Bone marrow (tissue), 2 donors: Measurements from ENCODE around the gene ATPAF2.
A peak's percentile ranks its signal among the peaks of the same experiment; 100 is the strongest.
"Not testable (repeated sequence)": the region's sequence is repeated elsewhere in the genome, so short reads cannot be mapped to it uniquely, and the experiment has no call there.

Experiments used
- DNase-seq, 2 donors: peaks; one replicate each; lab custom pipeline; 2025; lab: John Stamatoyannopoulos, UW

Gene ATPAF2

DNA sequence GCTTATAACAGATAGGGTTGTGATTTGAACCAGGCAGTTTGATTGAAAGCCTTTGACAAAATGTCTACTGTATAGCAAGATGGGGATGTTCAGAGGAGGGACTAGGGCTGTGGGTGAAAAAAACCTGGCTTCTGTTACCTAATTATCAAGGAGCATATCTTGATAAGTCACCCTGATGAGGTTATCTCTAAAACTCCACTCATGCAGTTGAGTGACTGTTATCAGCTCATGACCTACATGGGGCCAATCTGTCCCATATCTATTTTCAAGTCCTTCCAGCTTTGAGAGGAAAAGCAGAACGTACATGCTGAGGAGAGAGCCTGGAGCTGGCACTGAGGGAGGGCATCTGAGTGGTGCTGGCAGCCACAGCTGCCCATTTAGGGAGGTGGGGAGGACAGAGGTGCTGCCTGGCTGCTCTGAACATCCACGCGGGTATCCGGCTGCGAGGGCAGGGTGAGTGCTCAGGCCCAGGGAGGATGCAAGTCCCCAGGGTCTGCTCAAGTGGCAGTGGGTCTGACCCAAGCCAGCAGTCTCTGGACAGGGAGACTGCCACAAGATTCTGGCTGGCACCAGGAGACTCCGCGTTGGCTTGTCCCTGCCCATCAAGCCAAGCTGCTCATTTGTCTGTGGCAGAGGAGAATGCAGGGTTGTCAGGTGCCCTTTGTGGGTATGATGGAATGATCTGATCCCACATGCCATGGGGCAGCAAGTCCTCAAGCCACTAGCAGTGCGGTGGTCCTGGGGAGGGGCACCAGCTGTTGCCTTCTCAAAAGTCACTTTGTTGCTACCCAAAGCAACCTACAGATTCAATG lies 29.2 kb downstream of the ATPAF2 start:
- DNase-seq = no peak

DNA sequence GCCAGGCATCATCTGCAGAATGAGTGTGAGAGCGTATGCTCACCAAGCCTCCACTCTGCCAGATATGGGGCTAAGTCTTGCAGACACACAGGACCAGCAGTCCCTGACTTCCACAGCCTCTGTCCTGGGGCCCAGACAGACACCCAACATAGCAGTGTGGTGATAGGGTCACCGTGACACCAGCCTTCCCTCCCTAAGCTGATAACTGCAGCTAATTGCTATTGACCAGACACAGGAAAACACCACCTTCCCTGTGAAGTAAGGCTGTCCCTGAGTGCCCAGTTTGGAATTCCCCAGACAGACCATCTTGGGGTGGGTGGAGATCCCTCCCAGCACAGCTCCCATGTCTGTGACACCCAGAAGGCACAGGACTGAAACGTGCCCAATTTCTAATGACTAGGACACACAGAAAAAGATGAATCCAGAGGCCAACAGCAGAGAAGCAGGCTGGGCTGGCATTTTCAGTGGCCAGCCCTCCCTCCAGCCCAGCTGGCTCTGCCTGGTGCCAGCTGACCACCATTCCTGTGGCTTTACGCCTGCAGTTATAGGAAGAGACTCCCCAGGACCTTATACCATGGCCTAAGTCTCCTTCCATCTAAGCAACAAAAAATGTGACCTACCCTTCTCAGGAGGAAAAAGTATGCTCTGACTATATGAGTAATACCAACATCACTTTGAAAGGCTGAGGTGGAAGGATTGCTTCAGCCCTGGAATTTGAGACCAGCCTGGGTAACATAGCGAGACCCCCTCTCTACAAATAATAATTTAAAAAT lies 30.3 kb downstream of the ATPAF2 start:
- DNase-seq = no peak

DNA sequence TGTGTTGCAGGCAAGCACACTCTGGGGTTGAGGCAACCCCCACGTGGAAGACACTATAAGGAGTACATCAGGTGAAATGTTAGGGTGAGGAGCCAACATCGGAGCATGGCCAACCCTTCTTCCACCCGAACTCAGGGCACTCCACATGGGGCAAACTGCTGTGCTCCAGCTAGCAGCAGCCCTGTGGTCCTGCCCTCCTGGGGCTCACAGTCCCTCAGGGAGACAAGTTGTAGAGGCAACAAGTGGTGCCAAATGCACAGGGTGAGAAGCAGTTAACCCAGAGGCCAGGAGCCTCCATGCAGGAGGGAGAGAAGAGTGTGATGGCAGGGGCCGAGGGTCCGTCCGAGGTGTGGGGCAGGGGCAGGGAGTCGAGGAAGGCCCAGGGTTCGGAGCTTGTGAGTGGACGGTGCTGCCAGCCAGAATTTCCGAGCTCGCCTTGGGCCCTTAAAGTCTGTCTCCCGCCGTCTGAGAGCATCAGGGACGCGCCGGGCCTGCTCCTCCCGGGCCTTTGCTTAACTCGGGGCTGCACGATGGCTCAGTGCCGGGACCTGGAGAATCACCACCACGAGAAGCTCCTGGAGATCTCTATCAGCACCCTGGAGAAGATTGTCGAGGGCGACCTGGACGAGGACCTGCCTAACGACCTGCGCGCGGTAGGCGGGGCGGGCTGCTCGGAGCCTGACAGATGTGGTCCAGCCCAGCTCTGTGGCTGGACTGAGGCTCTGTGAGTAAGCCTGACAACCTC lies 32.3 kb downstream of the ATPAF2 start:
- no peak for DNase-seq

DNA sequence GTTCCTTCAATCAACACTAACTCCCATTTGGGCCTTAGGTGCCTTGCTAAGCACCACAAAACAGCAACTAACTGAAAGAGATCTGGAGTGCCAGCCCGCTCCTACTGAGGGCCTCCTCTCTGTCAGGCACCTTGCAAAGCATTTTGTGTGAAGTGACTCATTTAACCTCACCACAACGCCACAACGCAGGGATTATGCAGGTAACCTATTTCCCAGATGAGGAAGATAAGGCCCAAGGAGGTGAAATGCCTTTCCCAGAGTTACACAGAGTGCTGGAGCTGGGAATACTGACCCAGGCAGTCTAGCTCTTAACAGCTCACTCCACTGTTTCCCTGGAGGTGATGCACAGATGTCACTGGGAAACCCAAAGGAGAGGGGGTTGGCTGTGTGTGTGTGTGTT lies 33.5 kb downstream of the ATPAF2 start:
- DNase-seq = no peak

DNA sequence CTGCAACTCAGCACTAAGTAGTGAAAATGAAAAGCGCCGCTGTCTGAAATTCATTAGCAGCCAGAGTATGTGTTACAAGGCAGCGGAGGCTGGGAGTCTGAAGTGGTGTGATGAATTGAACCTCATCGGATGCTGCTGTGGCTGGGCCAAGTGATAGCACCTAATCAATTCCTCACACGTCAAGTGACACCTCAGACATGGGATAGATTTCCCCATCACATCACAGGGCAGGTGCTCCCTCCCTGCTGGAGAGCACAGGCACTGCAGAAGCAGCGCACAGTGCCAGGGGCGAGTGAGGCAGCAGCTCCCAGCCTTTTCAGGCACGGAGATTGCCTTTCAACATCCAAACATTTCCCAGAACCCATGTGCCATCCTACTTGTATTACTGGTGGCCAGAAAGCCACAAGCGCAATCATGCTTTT lies 34.1 kb downstream of the ATPAF2 start:
- no peak for DNase-seq

DNA sequence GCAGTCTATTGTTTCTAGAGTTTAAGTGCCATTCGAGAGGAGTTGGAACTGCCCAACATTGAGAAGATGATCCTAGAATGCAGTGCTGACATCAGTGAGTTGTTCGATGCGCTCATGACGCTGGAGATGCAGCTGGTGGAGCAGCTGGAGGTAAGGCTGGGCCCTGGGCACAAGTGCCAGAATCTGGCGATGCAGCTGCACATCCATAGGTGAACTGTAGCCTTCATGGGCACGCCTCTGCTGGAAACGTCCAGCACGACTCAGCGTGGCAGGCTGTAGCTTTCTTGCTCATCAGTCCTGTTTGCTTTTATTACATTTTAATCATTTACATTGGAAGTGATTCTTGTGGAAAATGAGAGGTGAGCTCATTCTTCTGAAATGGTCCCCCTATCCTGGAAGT lies 34.6 kb downstream of the ATPAF2 start:
- no peak for DNase-seq

DNA sequence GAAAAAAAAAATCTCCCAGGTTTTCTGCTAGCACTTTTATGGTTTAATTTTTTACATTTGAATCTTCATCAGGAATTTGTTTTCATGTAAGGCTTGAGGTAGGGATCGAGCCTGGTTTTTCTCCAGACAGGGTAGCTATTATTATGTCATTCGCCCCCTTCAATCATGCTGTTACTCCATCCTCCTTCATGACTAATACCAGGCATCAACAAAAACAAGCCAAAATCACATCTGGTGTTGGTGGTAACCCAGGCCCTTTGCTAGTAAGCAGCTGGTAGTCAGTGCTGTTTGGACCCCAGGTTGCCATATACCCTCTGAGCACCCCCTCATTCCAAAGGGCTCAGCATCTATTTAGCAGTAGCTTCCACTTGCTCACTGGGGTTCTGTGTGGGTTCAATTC lies 36.8 kb downstream of the ATPAF2 start:
- DNase-seq = no peak

DNA sequence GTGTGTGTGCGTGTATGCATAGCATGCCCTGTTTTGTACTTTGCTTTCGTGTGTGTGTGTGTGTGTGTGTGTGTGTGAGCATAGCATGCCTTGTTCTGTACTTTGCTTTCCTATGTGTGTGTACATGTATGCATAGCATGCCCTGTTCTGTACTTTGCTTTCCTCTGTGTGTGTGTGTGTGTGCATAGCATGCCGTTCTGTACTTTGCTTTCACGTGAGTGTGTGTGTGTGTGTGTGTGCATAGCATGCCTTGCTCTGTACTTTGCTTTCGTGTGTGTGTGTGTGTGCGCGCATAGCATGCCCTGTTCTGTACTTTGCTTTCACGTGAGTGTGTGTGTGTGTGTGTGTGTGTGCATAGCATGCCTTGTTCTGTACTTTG lies 38.9 kb downstream of the ATPAF2 start:
- no peak for DNase-seq

DNA sequence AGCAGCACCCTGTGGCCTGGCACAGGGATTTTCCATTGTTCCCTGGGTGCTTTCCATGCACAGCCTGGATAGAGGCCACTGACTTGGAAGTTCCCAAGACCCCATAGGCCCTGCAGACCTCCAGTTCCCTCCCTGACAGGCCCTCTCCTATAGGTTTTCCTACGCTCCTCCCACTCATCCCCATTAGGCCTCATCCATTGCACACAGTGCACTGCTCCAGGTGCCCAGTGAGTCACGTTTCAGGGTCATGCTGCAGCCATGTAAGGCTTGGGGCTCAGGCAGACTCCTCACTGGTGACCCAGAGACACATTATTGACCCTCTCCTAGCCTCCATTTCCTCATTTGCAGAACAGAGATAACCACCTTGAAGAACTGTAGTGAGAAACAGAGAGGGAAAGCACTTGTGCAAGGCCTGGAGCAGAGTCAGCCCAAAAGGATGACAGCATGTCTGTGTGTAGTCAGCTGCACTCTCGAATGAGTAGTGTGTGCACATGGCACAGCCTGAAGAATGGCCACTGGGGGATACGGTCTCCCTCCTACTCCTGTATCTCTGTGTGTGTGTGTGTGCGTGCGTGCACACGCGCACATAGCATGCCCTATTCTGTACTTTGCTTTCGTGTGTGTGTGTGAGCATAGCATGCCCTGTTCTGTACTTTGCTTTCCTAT lies 39.5 kb downstream of the ATPAF2 start:
- no peak for DNase-seq

DNA sequence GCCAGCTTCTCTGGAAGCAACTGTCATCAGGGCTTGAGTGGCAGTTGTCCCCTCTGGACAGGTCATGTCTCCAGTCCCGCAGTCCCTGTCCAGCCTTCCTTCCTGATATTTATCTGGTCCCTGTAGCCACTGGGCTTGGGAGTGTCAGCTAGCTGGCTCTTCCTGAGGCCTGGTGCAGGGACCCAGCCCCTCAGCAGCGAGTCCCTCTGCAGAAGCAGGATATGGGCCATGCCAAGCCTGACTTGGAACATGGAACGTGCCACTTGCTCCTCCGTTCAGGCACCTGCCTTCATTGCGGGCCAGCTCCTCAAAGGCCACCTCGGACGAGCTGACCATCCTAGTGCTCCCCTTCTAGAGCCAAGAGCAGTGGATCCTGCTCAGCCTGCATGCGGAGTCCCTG lies 40.0 kb downstream of the ATPAF2 start:
- no peak for DNase-seq

DNA sequence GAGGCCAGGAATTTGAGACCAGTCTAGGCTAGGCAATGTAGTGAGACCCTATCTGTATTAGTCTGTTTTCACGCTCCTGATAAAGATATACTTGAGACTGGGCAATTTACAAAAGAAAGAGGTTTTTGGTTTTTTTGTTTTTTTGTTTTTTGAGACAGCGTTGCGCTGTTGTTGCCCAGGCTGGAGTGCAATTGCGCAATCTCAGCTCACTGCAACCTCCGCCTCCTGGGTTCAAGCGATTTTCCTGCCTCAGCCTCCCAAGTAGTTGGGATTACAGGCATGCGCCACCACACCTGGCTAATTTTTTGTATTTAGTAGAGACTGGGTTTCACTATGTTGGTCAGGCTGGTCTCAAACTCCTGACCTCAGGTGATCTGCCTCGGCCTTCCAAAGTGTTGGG lies 43.1 kb downstream of the ATPAF2 start:
- DNase-seq = not testable (repeated sequence)

DNA sequence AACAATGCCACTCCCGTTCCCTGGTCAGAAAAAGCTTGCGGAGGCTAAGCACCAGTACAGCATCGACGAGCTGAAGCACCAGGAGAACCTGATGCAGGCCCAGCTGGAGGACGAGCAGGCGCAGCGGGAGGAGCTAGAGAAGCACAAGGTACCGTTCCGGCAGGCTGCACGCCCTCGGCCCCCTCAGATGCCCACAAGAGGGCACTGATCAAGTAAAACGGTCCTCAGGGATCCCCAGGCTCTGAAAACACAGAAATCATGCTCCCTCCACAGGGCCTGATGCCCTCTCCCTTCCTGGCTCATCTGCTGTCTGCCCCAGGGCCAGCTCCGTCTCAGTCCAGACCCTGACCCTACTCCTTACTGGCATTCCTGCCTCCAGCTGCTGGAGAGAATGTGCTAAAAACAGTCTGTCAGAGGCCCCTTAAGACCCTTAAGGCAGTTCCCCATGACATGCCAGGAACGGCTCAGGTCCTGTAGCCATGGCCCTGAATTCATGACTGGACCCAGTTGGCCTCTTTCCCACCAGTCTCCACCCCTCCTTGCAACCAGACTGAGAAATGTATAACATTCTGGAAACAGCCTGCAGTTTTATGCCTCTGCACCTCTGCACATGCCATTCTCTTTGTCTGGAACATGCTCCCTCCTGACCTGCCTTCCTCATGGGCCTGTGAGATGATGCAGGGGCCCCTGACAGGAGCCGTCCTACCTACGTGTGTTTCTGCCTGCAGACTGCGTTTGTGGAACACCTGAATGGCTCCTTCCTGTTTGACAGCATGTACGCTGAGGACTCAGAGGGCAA lies 44.5 kb downstream of the ATPAF2 start:
- DNase-seq = peak in 1 of 2 donors; percentile 6

DNA sequence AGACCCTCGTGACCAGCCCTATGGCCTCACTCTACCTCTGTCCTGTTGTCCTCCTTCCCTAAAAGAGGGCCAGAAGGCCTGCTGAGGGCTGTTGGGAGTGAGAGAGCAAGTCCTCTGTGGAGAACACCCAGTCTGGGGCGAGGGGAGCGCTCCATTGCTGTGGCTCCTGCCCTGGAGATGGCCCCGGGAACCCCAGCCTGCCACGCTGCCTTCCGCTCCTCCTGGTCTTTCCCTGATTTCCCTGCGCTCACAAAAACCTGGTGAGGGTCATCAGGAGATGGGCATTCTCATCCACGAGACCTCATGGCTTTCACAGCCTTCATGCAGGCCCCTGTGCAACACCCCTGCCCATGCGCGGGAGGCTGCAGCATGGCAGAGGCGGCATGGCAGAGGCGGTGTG lies 45.1 kb downstream of the ATPAF2 start:
- no peak for DNase-seq

DNA sequence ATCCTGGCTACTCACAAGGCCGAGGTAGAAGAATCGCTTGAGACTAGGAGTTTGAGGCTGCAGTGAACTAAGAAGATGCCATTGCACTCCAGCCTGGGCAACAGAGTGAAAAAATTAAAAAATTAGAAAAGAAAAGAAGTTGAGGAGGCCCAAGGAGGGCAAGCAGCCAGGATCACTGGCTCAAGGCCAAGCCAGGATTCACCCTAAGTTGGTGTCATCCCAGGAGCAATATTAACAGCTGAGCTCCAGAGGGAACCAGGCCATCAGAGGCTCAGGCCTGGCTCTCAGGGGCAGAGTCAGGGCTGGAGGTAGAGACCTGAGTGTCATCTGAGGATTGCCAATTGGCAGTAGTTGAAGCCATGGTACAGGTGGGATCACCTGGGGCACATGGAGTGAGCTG lies 45.6 kb downstream of the ATPAF2 start:
- no peak for DNase-seq

DNA sequence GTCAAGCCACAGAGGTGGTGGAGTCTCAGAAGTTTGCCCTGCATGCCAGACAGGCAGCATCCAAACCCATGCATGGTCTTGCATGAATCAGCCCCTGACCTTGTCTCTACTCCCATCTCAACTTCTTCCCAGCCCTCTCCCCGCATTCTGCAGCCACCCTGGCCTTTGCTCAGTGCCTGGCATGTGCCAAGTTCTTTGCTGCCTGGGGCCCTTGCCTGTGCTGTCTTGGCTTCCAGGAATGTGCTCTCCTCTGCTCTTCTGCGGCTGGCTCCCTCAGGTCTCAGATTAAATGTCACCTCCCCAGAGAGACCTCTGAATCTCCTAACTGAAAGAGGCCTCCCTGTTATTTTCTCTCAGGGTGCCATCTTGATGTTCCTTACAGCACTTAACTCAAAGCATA lies 48.7 kb downstream of the ATPAF2 start:
- no peak for DNase-seq

DNA sequence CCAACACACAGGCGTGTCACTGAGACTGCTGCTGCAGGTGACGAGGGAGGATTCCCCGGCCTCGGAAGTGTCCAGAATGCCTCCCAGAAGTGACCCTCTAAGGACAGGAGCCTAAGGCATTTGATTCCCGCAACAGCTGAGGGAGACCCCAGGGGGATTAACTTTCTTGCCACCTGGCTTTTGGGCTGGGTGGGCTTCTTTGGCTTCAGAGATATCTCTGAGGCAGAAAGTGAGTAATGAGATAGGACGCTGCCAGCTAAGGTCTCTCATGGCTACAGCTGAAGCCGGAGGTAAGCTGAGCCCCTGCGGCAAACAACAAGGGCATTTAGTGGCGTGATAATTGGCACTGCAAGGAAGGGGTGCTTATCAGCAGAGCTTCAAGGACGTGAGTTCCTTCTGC lies 49.4 kb downstream of the ATPAF2 start:
- DNase-seq = no peak

DNA sequence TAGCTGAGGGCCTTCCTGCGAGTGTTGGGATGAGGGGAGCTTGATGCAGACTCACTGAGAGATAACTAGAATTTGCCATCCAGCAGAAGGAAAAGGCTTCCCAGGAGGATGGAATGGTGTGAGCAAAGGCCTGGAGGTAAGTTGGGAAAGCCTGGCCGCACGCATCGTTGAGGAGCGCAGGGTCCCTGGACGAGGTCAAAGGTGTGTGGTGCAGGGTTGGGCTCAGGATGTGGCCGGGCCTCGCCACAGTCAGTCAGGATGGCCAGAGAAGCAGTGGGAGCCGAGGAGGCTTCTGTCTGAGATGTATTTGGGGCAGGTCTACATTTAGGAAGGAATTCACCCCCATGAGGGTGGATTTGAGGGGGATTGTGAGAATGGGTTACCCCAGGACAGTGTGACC lies 49.9 kb downstream of the ATPAF2 start:
- DNase-seq = no peak

DNA sequence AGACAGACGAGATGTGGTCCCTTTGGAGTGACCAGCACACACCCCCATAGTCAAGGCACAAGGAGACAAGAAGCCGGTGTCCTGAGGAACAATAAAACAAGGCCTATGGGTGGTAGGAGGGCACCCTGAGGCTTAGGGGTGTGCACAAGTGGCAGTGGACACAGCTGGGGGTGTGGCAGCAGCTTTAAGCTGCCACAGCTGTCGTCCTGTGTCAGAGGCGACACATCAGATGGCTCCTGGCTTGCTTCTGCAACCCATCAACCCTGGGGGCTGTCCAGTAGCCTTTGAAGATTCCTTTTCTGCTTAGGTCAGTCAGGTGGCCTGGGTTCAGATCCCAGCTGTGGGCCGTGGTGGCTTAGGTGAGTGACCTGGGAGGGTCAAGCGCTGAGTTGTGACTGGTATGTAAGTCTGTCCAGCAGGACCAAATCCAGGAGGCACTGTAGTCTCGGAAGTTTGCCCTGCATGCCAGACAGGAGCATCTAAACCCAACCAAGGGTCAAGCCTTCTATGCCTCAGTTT lies 50.5 kb downstream of the ATPAF2 start:
- DNase-seq = no peak

DNA sequence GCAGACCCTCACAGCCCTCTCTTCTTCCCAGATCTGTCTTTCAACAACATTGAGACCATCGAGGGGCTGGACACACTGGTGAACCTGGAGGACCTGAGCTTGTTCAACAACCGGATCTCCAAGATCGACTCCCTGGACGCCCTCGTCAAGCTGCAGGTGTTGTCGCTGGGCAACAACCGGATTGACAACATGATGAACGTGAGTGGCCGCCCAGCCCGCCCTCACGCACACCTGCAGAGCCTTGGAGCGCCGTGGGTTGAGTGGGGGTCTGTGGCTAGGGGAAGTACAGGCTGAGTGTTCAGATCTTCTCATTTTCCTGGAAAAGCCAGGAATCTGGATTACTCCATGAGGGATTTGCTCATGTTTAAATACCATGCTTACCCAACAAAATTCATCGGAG lies 51.1 kb downstream of the ATPAF2 start:
- no peak for DNase-seq

DNA sequence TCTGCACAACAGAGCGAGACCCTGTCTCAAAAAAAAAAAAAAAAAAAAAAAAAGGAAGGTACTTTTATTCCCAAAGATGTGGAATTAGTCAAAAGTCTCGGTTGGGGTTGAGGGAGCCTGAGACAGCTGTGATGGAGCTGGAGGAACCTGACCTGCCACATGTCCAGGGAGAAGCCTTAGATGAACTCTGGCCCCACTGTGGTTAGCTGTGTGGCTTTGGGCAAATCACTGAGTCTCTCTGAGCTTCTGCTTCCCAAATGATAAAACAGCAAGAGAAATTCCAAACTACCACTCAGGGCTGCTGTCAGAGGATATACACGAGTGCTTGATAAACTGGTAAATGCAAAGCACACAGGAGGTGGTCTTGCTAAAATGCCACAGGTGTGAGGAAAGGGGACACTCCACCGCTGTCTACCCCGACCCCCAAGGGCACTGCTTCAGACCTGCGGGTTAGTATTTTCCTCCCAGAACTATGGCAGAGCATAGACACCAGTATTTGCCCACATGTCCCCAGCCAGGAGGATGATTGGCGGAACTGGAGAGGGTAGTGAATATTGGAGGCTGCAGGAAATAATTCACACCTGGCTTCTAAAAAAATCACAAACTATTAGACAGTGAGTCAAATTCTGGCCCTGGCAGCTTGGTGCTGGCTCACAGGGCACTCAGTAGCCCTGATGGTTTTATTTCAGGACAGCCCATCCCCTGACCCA lies 51.6 kb downstream of the ATPAF2 start:
- DNase-seq = no peak

DNA sequence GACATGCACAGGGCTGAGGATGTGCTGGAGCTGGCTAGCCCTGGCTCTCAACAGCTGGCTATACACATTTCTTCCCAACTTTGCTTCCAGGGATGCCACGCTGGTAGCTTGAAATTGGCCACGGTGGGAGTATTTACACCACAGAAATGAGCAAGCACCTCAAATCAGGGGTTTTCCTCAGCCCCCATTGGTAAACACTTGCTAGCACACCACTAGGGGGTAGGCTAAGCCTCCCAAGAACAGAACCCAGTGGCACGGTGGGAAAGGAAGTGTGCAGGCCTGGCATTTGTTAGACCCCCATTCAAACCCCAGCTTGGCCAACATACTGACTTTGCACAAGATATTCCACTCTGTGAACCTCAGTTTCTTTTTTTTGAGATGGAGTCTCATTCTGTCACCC lies 53.4 kb downstream of the ATPAF2 start:
- DNase-seq = no peak
